HL-60 (cell line): ENCODE results near the gene HSD11B1.

Experiments used
- DNase-seq, 2 experiments: peaks; one replicate each; pipeline ENCODE4 v3.0.0-alpha.2; 2010 to 2020; ENCODE audit warnings: low read depth in 1 of 2, low spot score in 1 of 2
- H3K27ac ChIP-seq: fragments of 250-450 bp; sonication (Bioruptor Pico); replicated peaks from 2 replicates; pipeline ENCODE4 v1.5.1; 2020; ENCODE audit warnings: mild to moderate bottlenecking, moderate library complexity
- H3K27me3 ChIP-seq: fragments of 250-450 bp; sonication (Bioruptor Pico); 2 replicates; pipeline ENCODE4 v1.5.1; 2021; ENCODE audit warnings: mild to moderate bottlenecking, moderate library complexity; ENCODE audit not compliant: insufficient read depth, poor library complexity, severe bottlenecking
- H3K4me3 ChIP-seq: replicated peaks from 2 replicates; pipeline ENCODE4 v1.5.1; 2011; ENCODE audit warnings: mild to moderate bottlenecking, control low read depth, low read length; ENCODE audit not compliant: insufficient read depth
- GABPA ChIP-seq: IDR thresholded peaks from 2 replicates; pipeline ENCODE4 v1.6.1; 2012; ENCODE audit warnings: low read depth
- POLR2AphosphoS5 ChIP-seq: IDR thresholded peaks from 2 replicates; pipeline ENCODE4 v1.6.1; 2012; ENCODE audit warnings: low read depth
- SPI1 ChIP-seq: IDR thresholded peaks from 2 replicates; pipeline ENCODE4 v1.6.1; 2012; ENCODE audit warnings: low read depth, mild to moderate bottlenecking, borderline replicate concordance
- TF ChIP-seq, protein P1 (sequence below): IDR thresholded peaks from 2 replicates; pipeline ENCODE4 v1.6.1; 2012; ENCODE audit warnings: low read depth; ENCODE audit not compliant: insufficient replicate concordance
- TF ChIP-seq, protein P2 (sequence below): IDR thresholded peaks from one replicate; pipeline ENCODE4 v1.5.1; 2011; ENCODE audit warnings: low read length, control low read depth, inconsistent platforms; ENCODE audit not compliant: insufficient read depth

Gene HSD11B1

DNA sequence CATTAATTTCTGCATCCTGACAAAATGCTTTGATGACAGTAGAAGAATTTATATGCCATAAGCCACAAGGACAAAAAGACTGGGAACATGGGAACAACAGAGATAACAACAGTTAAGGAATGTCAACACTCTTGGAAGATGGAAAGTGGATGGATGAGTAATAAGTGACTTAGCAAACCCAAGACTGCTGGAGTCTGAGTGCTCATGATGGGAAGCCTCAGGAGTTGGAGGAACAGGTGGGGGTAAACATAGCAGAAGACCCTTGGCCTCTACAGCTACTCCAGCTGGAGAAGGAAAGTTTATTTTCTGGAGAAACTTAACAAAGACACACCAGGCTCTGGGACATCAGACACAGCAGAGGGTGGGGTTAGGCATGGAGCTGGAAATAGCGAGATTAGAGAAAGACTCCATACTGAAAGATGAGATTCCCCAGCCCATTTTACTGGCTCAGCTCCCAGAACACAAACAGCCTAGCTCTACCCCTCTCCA is 15.9 kb upstream of the HSD11B1 start:
- no peak for TF ChIP-seq POLR2AphosphoS5
- TF ChIP-seq GABPA = no peak
- TF ChIP-seq, protein P1, sequence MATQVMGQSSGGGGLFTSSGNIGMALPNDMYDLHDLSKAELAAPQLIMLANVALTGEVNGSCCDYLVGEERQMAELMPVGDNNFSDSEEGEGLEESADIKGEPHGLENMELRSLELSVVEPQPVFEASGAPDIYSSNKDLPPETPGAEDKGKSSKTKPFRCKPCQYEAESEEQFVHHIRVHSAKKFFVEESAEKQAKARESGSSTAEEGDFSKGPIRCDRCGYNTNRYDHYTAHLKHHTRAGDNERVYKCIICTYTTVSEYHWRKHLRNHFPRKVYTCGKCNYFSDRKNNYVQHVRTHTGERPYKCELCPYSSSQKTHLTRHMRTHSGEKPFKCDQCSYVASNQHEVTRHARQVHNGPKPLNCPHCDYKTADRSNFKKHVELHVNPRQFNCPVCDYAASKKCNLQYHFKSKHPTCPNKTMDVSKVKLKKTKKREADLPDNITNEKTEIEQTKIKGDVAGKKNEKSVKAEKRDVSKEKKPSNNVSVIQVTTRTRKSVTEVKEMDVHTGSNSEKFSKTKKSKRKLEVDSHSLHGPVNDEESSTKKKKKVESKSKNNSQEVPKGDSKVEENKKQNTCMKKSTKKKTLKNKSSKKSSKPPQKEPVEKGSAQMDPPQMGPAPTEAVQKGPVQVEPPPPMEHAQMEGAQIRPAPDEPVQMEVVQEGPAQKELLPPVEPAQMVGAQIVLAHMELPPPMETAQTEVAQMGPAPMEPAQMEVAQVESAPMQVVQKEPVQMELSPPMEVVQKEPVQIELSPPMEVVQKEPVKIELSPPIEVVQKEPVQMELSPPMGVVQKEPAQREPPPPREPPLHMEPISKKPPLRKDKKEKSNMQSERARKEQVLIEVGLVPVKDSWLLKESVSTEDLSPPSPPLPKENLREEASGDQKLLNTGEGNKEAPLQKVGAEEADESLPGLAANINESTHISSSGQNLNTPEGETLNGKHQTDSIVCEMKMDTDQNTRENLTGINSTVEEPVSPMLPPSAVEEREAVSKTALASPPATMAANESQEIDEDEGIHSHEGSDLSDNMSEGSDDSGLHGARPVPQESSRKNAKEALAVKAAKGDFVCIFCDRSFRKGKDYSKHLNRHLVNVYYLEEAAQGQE = no peak
- no peak for TF ChIP-seq SPI1
- no peak for DNase-seq
- H3K4me3 ChIP-seq = no peak overlapping the region
- H3K27ac ChIP-seq = no peak overlapping the region
- H3K27me3 ChIP-seq = peaks cover 6% of the 10 kb centered on the region

DNA sequence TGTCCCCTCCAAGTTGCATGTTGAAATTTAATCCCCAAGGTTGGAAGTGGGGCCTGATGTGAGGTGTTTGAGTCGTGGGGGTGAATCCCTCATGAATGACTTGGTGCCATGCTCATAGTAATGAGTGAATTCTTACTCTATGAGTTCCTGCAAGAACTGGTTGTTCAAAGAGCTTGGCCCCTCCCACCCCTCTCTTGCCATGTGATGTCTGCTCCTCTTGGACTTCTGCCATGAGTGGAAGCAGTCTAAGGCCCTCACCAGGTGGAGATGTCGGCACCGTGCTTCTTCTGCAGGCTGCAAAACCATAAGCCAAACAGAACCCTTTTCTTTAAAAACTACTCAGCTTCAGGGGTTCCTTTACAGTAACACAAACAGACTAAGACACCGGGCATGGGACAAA is 15.2 kb upstream of the HSD11B1 start:
- no peak overlapping the region for H3K4me3 ChIP-seq
- no peak overlapping the region for H3K27ac ChIP-seq
- H3K27me3 ChIP-seq = no peaks in the 10 kb centered on the region
- TF ChIP-seq POLR2AphosphoS5 (no peak), GABPA (no peak), SPI1 (no peak)
- TF ChIP-seq, protein P1 = no peak
- TF ChIP-seq, protein P2, sequence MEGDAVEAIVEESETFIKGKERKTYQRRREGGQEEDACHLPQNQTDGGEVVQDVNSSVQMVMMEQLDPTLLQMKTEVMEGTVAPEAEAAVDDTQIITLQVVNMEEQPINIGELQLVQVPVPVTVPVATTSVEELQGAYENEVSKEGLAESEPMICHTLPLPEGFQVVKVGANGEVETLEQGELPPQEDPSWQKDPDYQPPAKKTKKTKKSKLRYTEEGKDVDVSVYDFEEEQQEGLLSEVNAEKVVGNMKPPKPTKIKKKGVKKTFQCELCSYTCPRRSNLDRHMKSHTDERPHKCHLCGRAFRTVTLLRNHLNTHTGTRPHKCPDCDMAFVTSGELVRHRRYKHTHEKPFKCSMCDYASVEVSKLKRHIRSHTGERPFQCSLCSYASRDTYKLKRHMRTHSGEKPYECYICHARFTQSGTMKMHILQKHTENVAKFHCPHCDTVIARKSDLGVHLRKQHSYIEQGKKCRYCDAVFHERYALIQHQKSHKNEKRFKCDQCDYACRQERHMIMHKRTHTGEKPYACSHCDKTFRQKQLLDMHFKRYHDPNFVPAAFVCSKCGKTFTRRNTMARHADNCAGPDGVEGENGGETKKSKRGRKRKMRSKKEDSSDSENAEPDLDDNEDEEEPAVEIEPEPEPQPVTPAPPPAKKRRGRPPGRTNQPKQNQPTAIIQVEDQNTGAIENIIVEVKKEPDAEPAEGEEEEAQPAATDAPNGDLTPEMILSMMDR = no peak
- DNase-seq = no peak

DNA sequence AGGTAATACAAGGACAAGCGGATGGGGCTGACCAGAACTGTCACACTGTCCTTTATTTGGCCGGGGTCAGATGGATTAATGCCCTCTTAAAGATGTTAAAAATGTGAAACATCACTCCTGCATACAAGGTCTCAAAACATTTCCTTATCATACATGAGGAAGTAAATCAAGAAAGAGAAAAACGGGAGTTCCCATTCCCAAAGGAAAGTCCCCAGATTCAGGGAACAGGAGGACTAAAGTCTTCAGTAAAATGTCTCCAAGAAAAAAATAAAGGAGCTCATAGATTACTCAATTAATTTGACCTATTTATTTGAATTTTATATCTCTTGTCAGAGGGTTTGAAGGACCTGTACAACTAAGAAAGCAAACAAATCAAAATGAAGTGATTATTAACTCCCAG is 13.4 kb upstream of the HSD11B1 start:
- peaks cover 2% of the 10 kb centered on the region for H3K27me3 ChIP-seq
- no peak overlapping the region for H3K4me3 ChIP-seq
- no peak for DNase-seq
- TF ChIP-seq, protein P1 = no peak
- TF ChIP-seq POLR2AphosphoS5 = no peak
- TF ChIP-seq, protein P2 = no peak
- no peak for TF ChIP-seq GABPA
- no peak for TF ChIP-seq SPI1
- no peak overlapping the region for H3K27ac ChIP-seq

DNA sequence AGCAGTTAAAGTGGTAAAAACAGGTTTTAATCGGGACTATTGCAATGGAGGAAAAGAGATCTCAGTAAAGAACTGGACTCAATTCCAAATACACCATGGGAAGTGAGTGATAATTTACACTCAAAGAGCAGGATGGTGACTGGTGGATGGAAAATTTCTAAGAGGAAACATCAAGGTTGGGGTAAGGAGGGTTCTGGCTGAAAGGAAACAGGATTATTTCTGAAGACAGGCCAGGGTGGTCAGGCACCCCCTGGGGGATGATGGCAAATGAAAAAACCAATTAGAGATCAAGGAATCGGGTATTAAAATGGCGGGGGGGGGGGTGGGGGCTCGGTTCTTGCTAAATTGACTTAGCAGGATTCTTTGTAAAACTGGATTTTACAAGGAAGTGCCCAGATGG is 12.3 kb upstream of the HSD11B1 start:
- Histone ChIP-seq H3K27me3 (peaks cover 2% of the 10 kb centered on the region), H3K27ac (no peak overlapping the region), H3K4me3 (no peak overlapping the region)
- no peak for DNase-seq
- TF ChIP-seq, protein P1 = no peak
- no peak for TF ChIP-seq SPI1
- TF ChIP-seq, protein P2 = no peak
- TF ChIP-seq POLR2AphosphoS5 = no peak
- no peak for TF ChIP-seq GABPA
